Retinal pigment epithelial cell (primary cell): ENCODE results near the gene CARD6.
"Not testable (repeated sequence)": the region's sequence is repeated elsewhere in the genome, so short reads cannot be mapped to it uniquely, and the experiment has no call there.

Source experiments
- DNase-seq: peaks from one replicate; pipeline ENCODE4 v3.0.0-alpha.2; 2010; ENCODE audit warnings: low read depth
- H3K4me3 ChIP-seq: 2 replicates; pipeline ENCODE4 v1.5.1; 2011; ENCODE audit warnings: mild to moderate bottlenecking, low read length, control low read depth, moderate library complexity
- TF ChIP-seq, protein P1 (sequence below): conservative IDR thresholded peaks from 2 replicates; pipeline ENCODE4 v1.5.1; 2011; ENCODE audit warnings: low read depth, low read length, control low read depth, inconsistent platforms

CARD6 gene

DNA sequence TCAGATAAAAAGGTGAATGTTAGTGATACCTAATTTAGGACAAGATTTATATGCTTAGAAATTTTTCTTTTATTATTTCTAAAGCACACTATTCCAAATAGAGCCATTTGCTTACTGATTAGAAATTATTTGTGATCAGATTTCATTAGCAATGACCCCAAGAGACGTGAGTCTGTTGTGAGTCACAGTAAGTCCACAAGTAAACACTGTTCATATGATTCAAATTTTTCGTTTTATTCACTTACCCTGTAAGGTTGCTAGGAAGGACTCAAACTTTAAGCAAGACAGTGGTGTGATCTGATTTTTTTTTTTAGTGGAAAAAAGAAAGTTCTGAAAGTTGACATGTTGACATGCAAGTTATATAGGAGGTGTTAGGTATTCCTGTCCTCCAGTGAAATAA lies 1.2 kb downstream of the CARD6 start:
- no peak overlapping the region for H3K4me3 ChIP-seq
- TF ChIP-seq, protein P1, sequence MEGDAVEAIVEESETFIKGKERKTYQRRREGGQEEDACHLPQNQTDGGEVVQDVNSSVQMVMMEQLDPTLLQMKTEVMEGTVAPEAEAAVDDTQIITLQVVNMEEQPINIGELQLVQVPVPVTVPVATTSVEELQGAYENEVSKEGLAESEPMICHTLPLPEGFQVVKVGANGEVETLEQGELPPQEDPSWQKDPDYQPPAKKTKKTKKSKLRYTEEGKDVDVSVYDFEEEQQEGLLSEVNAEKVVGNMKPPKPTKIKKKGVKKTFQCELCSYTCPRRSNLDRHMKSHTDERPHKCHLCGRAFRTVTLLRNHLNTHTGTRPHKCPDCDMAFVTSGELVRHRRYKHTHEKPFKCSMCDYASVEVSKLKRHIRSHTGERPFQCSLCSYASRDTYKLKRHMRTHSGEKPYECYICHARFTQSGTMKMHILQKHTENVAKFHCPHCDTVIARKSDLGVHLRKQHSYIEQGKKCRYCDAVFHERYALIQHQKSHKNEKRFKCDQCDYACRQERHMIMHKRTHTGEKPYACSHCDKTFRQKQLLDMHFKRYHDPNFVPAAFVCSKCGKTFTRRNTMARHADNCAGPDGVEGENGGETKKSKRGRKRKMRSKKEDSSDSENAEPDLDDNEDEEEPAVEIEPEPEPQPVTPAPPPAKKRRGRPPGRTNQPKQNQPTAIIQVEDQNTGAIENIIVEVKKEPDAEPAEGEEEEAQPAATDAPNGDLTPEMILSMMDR, result no peak
- DNase-seq, result no peak

DNA sequence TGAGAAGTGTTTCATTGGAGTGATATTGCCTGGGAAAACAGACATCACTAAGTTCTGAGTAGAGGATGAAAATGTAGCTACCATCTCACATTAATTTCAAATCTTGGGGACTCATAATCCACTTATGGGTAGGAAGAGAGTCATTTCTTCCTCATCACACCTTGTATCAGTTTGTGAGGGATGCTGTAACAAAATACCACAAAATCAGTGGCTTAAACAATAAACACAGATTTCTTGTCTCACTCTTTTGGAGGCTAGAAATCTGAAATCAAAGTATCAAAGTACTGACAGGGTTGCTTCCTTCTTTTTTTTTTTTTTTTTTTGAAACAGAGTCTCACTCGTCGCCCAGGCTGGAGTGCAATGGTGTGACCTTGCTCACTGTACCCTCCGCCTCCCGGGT lies 3.4 kb downstream of the CARD6 start:
- TF ChIP-seq, protein P1, result no peak
- no peak for DNase-seq

DNA sequence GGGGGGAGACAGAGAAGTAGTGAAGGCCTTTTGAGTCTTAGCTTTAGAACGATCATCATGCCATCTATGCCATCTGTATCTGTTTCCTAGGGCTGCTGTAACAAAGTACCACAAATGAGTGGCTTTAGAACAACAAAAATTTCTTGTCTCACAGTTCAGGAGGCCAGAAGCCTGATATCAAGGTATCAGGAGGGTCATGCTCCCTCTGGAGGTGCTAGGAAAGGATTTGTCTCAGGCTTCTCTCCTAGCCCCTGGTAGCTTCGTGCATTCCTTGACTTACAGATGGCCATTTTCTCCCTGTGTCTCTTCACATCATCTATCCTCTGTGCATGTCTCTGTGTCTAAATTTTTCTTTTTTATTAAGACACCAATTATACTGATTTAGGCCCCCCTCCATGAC lies 5.2 kb downstream of the CARD6 start:
- H3K4me3 ChIP-seq, result no peak overlapping the region
- TF ChIP-seq, protein P1, result no peak
- DNase-seq, result no peak

More for the DNA sequence above, 3.4 kb downstream of the CARD6 start:
- H3K4me3 ChIP-seq, result no peak overlapping the region

DNA sequence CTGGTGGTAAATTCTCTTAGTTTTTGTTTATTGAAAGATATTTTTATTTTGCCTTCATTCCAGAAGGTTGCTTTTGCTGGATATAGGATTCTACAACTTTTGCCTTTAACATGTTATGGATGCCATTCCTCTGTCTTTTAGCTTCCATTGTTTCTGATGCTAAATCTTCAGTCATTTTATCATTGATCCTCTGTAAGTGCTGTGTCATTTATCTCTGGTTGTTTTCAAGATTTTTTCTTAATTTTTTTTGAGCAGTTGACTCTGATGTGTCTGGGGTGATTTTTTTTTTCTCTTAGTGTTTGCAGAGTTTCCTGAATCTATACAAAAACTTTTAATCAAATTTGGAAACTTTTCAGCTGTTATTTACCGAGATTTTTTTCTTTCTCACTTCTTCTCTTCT lies 6.4 kb downstream of the CARD6 start:
- DNase-seq, result no peak
- H3K4me3 ChIP-seq, result no peak overlapping the region
- TF ChIP-seq, protein P1, result no peak

DNA sequence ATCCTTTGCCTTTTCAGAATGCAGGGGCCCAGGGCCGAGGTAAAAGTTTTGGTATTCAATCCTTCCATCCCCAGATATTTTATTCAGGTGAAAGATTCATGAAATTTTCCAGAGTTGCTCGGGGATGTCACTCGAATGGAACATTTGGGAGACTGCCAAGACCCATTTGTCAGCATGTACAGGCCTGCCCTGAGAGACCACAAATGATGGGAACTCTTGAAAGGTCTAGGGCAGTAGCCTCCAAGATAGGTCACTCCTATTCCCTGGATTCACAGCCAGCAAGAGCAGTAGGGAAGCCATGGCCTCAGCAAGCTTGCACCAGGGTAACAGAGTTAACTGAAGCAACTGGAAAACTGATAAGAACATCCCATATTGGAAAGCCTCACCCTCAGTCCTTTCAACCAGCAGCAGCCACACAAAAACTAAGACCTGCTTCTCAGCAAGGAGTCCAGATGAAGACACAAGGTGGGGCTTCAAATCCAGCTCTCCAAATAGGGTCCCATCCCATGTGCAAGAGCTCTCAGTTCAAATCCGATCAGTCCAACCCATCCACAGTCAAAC lies 12.5 kb downstream of the CARD6 start:
- TF ChIP-seq, protein P1, result no peak
- no peak for DNase-seq
- no peak overlapping the region for H3K4me3 ChIP-seq

DNA sequence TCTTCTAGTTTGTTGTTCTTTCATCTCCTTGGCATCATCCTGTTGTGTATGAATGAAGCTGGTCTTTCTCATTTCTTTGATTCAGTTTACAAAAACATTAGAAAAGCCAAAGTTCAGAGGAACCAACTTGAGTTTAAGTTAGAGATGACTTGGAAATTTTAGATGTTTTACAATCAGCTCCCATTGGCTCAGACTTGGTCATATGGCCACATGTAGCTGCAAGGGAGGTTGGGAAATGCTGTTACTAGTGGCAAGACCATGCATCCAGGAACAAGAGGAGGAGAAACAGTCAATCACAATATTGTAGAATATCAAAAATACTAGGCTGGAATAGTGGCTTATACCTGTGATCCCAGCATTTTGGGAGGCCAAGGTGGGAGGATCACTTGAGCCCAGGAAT lies 19.5 kb downstream of the CARD6 start:
- no peak for DNase-seq
- H3K4me3 ChIP-seq, result no peak overlapping the region
- TF ChIP-seq, protein P1, result no peak

DNA sequence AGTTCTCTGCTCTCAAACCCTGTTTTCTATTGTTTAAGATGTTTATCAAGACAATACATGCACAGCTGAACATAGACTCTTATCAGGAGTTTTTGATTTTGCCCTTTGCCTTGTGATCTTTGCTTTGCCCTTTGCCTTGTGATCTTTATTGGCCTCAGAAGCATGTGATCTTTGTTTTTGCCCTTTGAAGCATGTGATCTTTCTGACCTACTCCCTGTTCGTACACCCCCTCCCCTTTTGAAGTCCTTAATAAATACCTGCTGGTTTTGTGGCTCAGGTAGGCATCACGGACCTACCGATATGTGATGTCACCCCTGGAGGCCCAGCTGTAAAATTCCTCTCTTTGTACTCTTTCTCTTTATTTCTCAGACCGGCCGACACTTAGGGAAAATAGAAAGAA lies 23.8 kb downstream of the CARD6 start:
- DNase-seq, H3K4me3 ChIP-seq: not testable (repeated sequence)

DNA sequence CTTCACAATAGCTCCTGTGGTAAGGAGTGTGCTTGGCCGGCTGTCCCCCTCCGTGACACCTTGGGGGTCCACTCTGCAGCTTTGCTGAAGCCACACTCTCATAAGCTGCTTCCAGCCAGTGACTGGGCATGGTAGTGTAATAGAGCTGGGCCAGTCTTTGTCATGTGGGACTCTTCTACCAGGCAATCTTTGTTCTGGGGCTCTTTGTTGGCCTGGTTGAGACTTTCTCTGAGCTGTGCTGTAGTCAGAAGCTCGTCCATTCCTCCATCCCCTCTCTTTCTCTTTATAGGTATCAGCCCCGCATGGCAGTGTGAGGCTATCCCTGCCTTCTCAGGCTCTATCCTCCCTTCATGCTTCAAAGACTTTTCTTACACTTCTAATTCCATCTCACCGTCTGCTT lies 25.7 kb downstream of the CARD6 start:
- H3K4me3 ChIP-seq, result no peak overlapping the region
- no peak for DNase-seq
- TF ChIP-seq, protein P1, result no peak
